Effector memory CD4-positive, alpha-beta T cell (primary cell): ENCODE data around the gene CNGA1.
"Not testable (repeated sequence)": the region's sequence is repeated elsewhere in the genome, so short reads cannot be mapped to it uniquely, and the experiment has no call there.

ENCODE experiments used
- DNase-seq, 3 donors: peaks; one replicate each; pipeline ENCODE4 v3.0.0-alpha.2; 2020
- H3K27ac ChIP-seq: 2 replicates; pipeline ENCODE4 v1.7.0; 2013; ENCODE audit warnings: mild to moderate bottlenecking, low read length, moderate library complexity; ENCODE audit not compliant: insufficient read depth, poor library complexity, severe bottlenecking
- H3K27me3 ChIP-seq: replicated peaks from 2 replicates; pipeline ENCODE4 v1.7.0; 2013; ENCODE audit warnings: mild to moderate bottlenecking, low read length; ENCODE audit not compliant: insufficient read depth, control insufficient read depth, poor library complexity, severe bottlenecking
- H3K36me3 ChIP-seq: 2 replicates; pipeline ENCODE4 v1.7.0; 2013; ENCODE audit warnings: mild to moderate bottlenecking, low read length, moderate library complexity; ENCODE audit not compliant: control insufficient read depth, insufficient read depth
- H3K4me1 ChIP-seq: 2 replicates; pipeline ENCODE4 v1.7.0; 2013; ENCODE audit warnings: low read length, mild to moderate bottlenecking; ENCODE audit not compliant: control insufficient read depth, insufficient read depth, poor library complexity, severe bottlenecking
- H3K4me3 ChIP-seq: 2 replicates; pipeline ENCODE4 v1.7.0; 2013; ENCODE audit warnings: low read length, low read depth, mild to moderate bottlenecking; ENCODE audit not compliant: insufficient read depth, poor library complexity, severe bottlenecking
- H3K9me3 ChIP-seq: 2 replicates; pipeline ENCODE4 v1.7.0; 2013; ENCODE audit warnings: mild to moderate bottlenecking, low read length, moderate library complexity; ENCODE audit not compliant: control insufficient read depth

CNGA1 gene

GRCh38 chr4:48017108-48017571 is 659 bp upstream of the CNGA1 start:
- H3K4me3 ChIP-seq = peak overlapping the region; percentile 75
- DNase-seq = peak; percentile 7 to 21 (median 8)
- H3K4me1 ChIP-seq = peaks cover 13% of the 10 kb centered on the region
- no peaks in the 10 kb centered on the region for H3K36me3 ChIP-seq
- no peak overlapping the region for H3K27ac ChIP-seq
- H3K27me3 ChIP-seq = no peaks in the 10 kb centered on the region
- no peaks in the 10 kb centered on the region for H3K9me3 ChIP-seq

DNA sequence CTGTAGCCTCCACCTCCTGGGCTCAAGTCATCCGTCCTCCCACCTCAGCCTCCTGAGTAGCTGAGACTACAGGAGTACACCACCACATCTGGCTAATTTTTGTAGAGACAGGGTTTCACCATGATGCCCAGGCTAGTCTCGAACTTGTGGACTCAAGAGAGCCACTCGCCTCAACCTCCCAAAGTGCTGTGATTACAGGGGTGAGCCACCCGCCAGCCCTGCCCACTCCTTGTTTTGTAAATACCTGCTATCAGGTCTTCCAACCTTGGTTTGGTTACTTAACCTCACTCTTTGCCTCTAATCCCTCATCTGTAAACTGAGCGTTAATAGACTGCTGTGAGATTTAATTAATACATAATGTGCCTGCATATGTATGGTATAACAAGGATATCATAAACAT is 803 bp downstream of the CNGA1 start:
- Histone ChIP-seq H3K9me3 (no peaks in the 10 kb centered on the region), H3K27ac (no peak overlapping the region), H3K4me1 (peaks cover 13% of the 10 kb centered on the region), H3K4me3 (peak overlapping the region; percentile 75), H3K27me3 (no peaks in the 10 kb centered on the region), H3K36me3 (no peaks in the 10 kb centered on the region)
- no peak for DNase-seq

- Histone ChIP-seq H3K4me3 (no peak overlapping the region), H3K9me3 (no peaks in the 10 kb centered on the region), H3K4me1 (peaks cover 13% of the 10 kb centered on the region), H3K27ac (no peak overlapping the region), H3K27me3 (no peaks in the 10 kb centered on the region), H3K36me3 (no peaks in the 10 kb centered on the region)
- no peak for DNase-seq
Observed at GRCh38 chr4:48015216-48015615, 1.3 kb downstream of the CNGA1 start.

DNA sequence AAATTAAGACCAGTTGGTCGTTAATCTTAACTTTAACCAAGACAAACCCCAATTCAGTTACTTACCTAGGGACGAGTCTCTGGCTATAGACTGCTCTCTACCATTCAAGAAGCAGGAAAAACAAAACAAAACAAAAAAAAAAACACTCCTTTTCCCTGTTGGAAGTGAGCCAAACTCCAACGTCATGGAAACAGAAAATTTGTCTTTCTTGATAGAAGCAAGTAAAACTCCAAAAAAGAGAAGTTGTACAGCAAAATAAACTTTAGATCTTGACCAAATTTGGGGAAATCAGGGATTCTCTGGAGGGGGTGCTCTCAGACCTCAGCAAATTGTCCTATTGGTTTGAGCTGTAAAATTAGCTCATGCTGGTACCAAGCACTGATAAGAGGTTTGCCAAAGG is 3.7 kb downstream of the CNGA1 start:
- no peak overlapping the region for H3K27ac ChIP-seq
- no peak overlapping the region for H3K4me3 ChIP-seq
- no peak for DNase-seq
- peaks cover 13% of the 10 kb centered on the region for H3K4me1 ChIP-seq
- no peaks in the 10 kb centered on the region for H3K36me3 ChIP-seq
- no peaks in the 10 kb centered on the region for H3K27me3 ChIP-seq
- H3K9me3 ChIP-seq = no peaks in the 10 kb centered on the region

- no peak overlapping the region for H3K4me3 ChIP-seq
- no peak overlapping the region for H3K27ac ChIP-seq
- H3K4me1 ChIP-seq = peaks cover 8% of the 10 kb centered on the region
- no peaks in the 10 kb centered on the region for H3K9me3 ChIP-seq
- no peak for DNase-seq
- no peaks in the 10 kb centered on the region for H3K27me3 ChIP-seq
- no peaks in the 10 kb centered on the region for H3K36me3 ChIP-seq
Observed at GRCh38 chr4:48011722-48012121, 4.8 kb downstream of the CNGA1 start.

DNA sequence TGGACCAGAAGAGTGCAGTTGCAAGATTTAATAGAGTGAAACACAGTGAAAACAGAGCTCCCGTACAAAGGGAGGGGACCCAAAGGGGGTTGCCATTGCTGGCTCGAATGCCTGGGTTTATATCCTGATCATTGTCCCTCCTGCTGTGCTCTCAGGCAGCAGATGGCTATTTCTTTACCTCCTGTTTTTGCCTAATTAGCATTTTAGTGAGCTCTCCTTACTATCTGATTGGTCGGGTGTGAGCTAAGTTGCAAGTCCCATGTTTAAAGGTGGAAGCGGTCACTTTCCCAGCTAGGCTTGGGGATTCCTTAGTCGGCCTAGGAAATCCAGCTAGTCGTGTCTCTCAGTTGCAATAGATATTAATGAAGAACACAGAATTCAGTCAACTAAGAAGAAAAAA is 5.6 kb downstream of the CNGA1 start:
- H3K4me3 ChIP-seq, H3K27me3 ChIP-seq, DNase-seq, H3K36me3 ChIP-seq, H3K27ac ChIP-seq, H3K4me1 ChIP-seq, H3K9me3 ChIP-seq: not testable (repeated sequence)

- no peak for DNase-seq
- H3K27me3 ChIP-seq = no peaks in the 10 kb centered on the region
- H3K36me3 ChIP-seq = no peaks in the 10 kb centered on the region
- no peak overlapping the region for H3K4me3 ChIP-seq
- no peaks in the 10 kb centered on the region for H3K4me1 ChIP-seq
- no peak overlapping the region for H3K27ac ChIP-seq
- no peaks in the 10 kb centered on the region for H3K9me3 ChIP-seq
Observed at GRCh38 chr4:48008021-48008596, 8.4 kb downstream of the CNGA1 start.

DNA sequence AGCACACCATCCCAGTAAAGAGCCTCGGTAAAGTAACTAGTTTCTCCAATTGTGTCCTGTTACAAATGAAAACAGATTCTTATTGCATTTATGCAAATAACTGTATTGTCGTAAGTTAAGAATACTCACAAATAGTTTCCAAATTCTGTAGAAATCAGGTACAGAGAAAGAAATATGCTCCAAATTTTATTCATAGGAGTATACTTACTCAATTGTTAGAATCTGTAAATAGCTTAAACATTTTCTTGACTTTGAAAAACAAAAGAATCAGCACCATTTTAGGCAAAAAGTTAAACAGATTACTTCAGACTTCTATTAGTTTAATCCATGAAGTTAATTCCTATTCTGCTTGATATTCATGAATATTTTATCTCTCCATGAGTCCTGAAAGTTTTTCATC is 10.7 kb downstream of the CNGA1 start:
- Histone ChIP-seq H3K27ac (no peak overlapping the region), H3K4me3 (no peak overlapping the region), H3K36me3 (no peaks in the 10 kb centered on the region), H3K4me1 (no peaks in the 10 kb centered on the region), H3K27me3 (no peaks in the 10 kb centered on the region), H3K9me3 (no peaks in the 10 kb centered on the region)
- no peak for DNase-seq

- H3K4me1 ChIP-seq, H3K9me3 ChIP-seq, H3K27me3 ChIP-seq, H3K27ac ChIP-seq, H3K4me3 ChIP-seq, H3K36me3 ChIP-seq, DNase-seq: not testable (repeated sequence)
Observed at GRCh38 chr4:48003568-48003967, 12.9 kb downstream of the CNGA1 start.

GRCh38 chr4:48002267-48002666 is 14.2 kb downstream of the CNGA1 start:
- no peaks in the 10 kb centered on the region for H3K4me1 ChIP-seq
- H3K27ac ChIP-seq = no peak overlapping the region

More at GRCh38 chr4:48002267-48002666, 14.2 kb downstream of the CNGA1 start:
- H3K4me3 ChIP-seq = no peak overlapping the region
- no peak for DNase-seq
- no peaks in the 10 kb centered on the region for H3K27me3 ChIP-seq
- no peaks in the 10 kb centered on the region for H3K9me3 ChIP-seq
- no peaks in the 10 kb centered on the region for H3K36me3 ChIP-seq
